Prostate gland (tissue), 2 donors: ENCODE measurements around the gene CTNNA3.

ENCODE experiments used
- POLR2AphosphoS5 ChIP-seq: sonication (generic); formaldehyde crosslinking; IDR thresholded peaks from one replicate; pipeline ENCODE4 v1.6.1; 2017; ENCODE audit warnings: antibody characterized with exemption
- TF ChIP-seq, protein P1 (sequence below), 4 experiments: fragments of 200-600 bp in 2 of 4; fragments of 450-650 bp in 2 of 4; sonication (generic) in 2 of 4; IDR thresholded peaks; 1 replicate in 3 of 4; 2 replicates in 1 of 4; pipeline ENCODE4 v1.5.1; 2016 to 2019; ENCODE audit warnings: antibody characterized with exemption in 4 of 4, mild to moderate bottlenecking in 2 of 4, moderate library complexity in 2 of 4

DNA sequence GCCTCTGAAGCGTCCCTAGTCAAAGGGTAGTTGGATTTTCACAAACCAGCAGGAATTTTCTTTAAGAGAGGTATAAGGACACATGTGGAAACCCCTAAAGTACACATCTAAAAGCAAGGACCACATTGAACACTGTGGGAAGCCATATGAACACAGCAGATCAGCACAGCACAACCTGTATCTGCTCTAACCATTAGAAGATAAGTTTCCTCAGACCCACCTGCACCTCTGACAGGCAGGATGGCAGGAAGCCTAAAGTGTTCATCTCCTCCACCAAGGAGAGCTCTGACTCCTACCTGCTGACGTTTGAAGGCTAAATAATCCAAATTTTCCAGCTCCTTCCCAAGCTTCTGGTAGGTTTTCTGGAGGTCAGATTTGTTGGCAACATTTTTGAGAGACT lies 174.4 kb downstream of the CTNNA3 start:
- TF ChIP-seq, protein P1, sequence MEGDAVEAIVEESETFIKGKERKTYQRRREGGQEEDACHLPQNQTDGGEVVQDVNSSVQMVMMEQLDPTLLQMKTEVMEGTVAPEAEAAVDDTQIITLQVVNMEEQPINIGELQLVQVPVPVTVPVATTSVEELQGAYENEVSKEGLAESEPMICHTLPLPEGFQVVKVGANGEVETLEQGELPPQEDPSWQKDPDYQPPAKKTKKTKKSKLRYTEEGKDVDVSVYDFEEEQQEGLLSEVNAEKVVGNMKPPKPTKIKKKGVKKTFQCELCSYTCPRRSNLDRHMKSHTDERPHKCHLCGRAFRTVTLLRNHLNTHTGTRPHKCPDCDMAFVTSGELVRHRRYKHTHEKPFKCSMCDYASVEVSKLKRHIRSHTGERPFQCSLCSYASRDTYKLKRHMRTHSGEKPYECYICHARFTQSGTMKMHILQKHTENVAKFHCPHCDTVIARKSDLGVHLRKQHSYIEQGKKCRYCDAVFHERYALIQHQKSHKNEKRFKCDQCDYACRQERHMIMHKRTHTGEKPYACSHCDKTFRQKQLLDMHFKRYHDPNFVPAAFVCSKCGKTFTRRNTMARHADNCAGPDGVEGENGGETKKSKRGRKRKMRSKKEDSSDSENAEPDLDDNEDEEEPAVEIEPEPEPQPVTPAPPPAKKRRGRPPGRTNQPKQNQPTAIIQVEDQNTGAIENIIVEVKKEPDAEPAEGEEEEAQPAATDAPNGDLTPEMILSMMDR (IDR thresholded peaks at IDR 0.05): no peak
- no peak for TF ChIP-seq POLR2AphosphoS5
